HG02571 (cell line): ENCODE measurements around the gene KRTAP10-4.
"Not testable (repeated sequence)": the region's sequence is repeated elsewhere in the genome, so short reads cannot be mapped to it uniquely, and the experiment has no call there.

Source experiments
- ATAC-seq: cut with Tn5 transposase; IDR thresholded peaks from one replicate; pipeline ENCODE4 v1.9.1; 2021; ENCODE audit warnings: mild to moderate bottlenecking, moderate library complexity; ENCODE audit not compliant: unreplicated experiment

KRTAP10-4 gene

GRCh38 chr21:44596068-44596725 lies 22.7 kb downstream of the KRTAP10-4 start:
- no peak for ATAC-seq

GRCh38 chr21:44598061-44598460 lies 24.5 kb downstream of the KRTAP10-4 start:
- ATAC-seq = no peak

GRCh38 chr21:44599264-44600029 lies 25.9 kb downstream of the KRTAP10-4 start:
- ATAC-seq = no peak

GRCh38 chr21:44600118-44600978 lies 26.8 kb downstream of the KRTAP10-4 start, which contains the start of gene KRTAP10-7:
Gene KRTAP10-7, plus strand, starts transcription at chr21:44600597. Its CDS starts 25 bp downstream, at chr21:44600622.
- ATAC-seq = not testable (repeated sequence)

GRCh38 chr21:44601091-44601490 lies 27.6 kb downstream of the KRTAP10-4 start:
- not testable (repeated sequence) for ATAC-seq

GRCh38 chr21:44601596-44602462 lies 28.3 kb downstream of the KRTAP10-4 start:
- ATAC-seq = no peak

- ATAC-seq = no peak
These were observed 28.9 kb downstream of the KRTAP10-4 start for GRCh38 chr21:44602463-44602850.

GRCh38 chr21:44603109-44603875 lies 29.8 kb downstream of the KRTAP10-4 start:
- ATAC-seq = no peak

- ATAC-seq = no peak
These were observed 30.4 kb downstream of the KRTAP10-4 start for GRCh38 chr21:44603911-44604310.

GRCh38 chr21:44606495-44606894 lies 33.0 kb downstream of the KRTAP10-4 start:
- ATAC-seq = no peak

- no peak for ATAC-seq
These were observed 35.7 kb downstream of the KRTAP10-4 start for GRCh38 chr21:44609193-44609592.

GRCh38 chr21:44610157-44610843 lies 36.8 kb downstream of the KRTAP10-4 start:
- not testable (repeated sequence) for ATAC-seq

- ATAC-seq = no peak
These were observed 38.0 kb downstream of the KRTAP10-4 start for GRCh38 chr21:44611551-44611950.

GRCh38 chr21:44612029-44612486 lies 38.5 kb downstream of the KRTAP10-4 start, which contains the start of gene KRTAP10-8:
Gene KRTAP10-8, plus strand, starts transcription at chr21:44612079. Its CDS starts 22 bp downstream, at chr21:44612101.
- ATAC-seq = no peak

GRCh38 chr21:44612669-44613229 lies 39.2 kb downstream of the KRTAP10-4 start:
- ATAC-seq = no peak

- no peak for ATAC-seq
These were observed 40.0 kb downstream of the KRTAP10-4 start for GRCh38 chr21:44613386-44614155.

GRCh38 chr21:44614161-44614631 lies 40.7 kb downstream of the KRTAP10-4 start:
- no peak for ATAC-seq
